ENCODE measurements around the gene HAUS3. TPM values are rescaled to one million over a fixed set of nuclear protein-coding genes. Genes with fewer than 3 reads are reported as not detected.

The HAUS3 gene
- total RNA-seq, 1 experiment from 2014 or later: 18.0 TPM

DNA sequence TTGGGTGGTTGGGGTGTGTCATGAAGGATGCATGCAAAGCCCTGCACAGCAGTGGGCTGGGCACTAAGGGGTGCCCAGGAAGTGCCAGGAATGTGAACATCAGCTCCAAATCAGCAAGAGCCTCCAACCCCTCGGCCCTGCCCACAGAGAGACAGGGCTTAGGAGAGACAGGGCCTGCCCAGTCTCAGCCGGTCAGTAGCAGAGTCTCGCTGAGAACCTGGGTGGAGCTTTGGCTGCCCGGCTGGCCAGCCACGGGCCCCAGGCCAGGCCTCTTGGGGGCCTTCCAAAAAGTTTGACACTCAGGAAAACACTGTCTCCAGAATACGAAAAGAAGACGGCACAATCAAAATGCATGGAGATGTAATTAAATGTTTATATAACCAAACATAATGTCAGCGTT lies 24.3 kb upstream of the HAUS3 start:
- Mint-ChIP-seq H3K27me3 (ENCODE audit: low read depth) (no peaks in the 10 kb centered on the region), H3K27ac (no peak overlapping the region), H3K4me3 (no peak overlapping the region), H3K9me3 (no peaks in the 10 kb centered on the region), H3K4me1 (peaks cover 15 to 24% of the 10 kb centered on the region in 2 experiments), H3K36me3 (ENCODE audit: insufficient read depth in 1 of 3, low read depth in 3 of 3) (no peaks in the 10 kb centered on the region)
- Histone ChIP-seq H4K91ac (ENCODE audit: insufficient read length, low read depth, low read length) (no peak overlapping the region), H4K20me1 (ENCODE audit: control insufficient read depth, insufficient read depth, insufficient read length) (no peaks in the 10 kb centered on the region), H3K79me1 (ENCODE audit: insufficient read depth, low read depth, low read length, poor library complexity, severe bottlenecking) (no peaks in the 10 kb centered on the region), H3K23ac (ENCODE audit: insufficient read length, low read depth, low read length) (no peak overlapping the region), H3K4ac (ENCODE audit: low read depth, low read length) (no peak overlapping the region), H3K9ac (ENCODE audit: extremely low read depth, insufficient read length, low read length) (no peak overlapping the region), H2BK15ac (ENCODE audit: low read depth, low read length) (no peak overlapping the region), H2AK5ac (ENCODE audit: insufficient read length, low read length) (no peak overlapping the region), H3K4me1 (ENCODE audit: insufficient read depth, low read length) (peaks cover 2% of the 10 kb centered on the region; the same call in 1 of the 2 replicates), H4K8ac (replicated peaks; ENCODE audit: insufficient read length, low read depth, low read length) (no peak overlapping the region), H3K56ac (ENCODE audit: insufficient read length, low read depth, low read length) (no peak overlapping the region), H3K4me2 (ENCODE audit: insufficient read depth, insufficient read length, low read length) (no peak overlapping the region), H3K23me2 (ENCODE audit: insufficient read length, low read depth, low read length, poor library complexity, severe bottlenecking) (peaks cover 1% of the 10 kb centered on the region), H3K79me2 (ENCODE audit: insufficient read depth, low read length) (no peaks in the 10 kb centered on the region), H2BK20ac (ENCODE audit: low read depth, low read length, poor library complexity, severe bottlenecking) (no peak overlapping the region), H2BK12ac (ENCODE audit: insufficient read length, low read depth, low read length) (no peak overlapping the region), H3K14ac (ENCODE audit: insufficient read depth, low read length) (no peak overlapping the region), H2AFZ (ENCODE audit: low read length) (no peak overlapping the region), H3T11ph (ENCODE audit: low read length) (no peak overlapping the region), H3K18ac (ENCODE audit: insufficient read length, low read depth, low read length) (no peak overlapping the region), H3K27me3 (ENCODE audit: insufficient read depth, low read length) (no peaks in the 10 kb centered on the region), H4K5ac (ENCODE audit: insufficient read length, low read depth, low read length) (no peak overlapping the region), H2BK120ac (ENCODE audit: low read depth, low read length, poor library complexity, severe bottlenecking) (no peak overlapping the region), H2BK5ac (ENCODE audit: insufficient read length, low read length) (no peak overlapping the region), H3K9me3 (ENCODE audit: control insufficient read depth, low read depth, low read length) (no peaks in the 10 kb centered on the region), H3K27ac (ENCODE audit: insufficient read length, low read depth, low read length) (no peak overlapping the region)
- TF ChIP-seq, protein P1, sequence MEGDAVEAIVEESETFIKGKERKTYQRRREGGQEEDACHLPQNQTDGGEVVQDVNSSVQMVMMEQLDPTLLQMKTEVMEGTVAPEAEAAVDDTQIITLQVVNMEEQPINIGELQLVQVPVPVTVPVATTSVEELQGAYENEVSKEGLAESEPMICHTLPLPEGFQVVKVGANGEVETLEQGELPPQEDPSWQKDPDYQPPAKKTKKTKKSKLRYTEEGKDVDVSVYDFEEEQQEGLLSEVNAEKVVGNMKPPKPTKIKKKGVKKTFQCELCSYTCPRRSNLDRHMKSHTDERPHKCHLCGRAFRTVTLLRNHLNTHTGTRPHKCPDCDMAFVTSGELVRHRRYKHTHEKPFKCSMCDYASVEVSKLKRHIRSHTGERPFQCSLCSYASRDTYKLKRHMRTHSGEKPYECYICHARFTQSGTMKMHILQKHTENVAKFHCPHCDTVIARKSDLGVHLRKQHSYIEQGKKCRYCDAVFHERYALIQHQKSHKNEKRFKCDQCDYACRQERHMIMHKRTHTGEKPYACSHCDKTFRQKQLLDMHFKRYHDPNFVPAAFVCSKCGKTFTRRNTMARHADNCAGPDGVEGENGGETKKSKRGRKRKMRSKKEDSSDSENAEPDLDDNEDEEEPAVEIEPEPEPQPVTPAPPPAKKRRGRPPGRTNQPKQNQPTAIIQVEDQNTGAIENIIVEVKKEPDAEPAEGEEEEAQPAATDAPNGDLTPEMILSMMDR (conservative IDR thresholded peaks at IDR 0.05): no peak
- WGBS (ENCODE audit: extremely low coverage, insufficient read length, low lambda C conversion rate): no CpG with 5 or more reads among the region's 8 CpGs
- DNase-seq: no peak
